Right lobe of liver (tissue), 6 donors: Measurements from ENCODE around the gene TUBG1. TPM values are rescaled to one million over a fixed set of nuclear protein-coding genes. Genes with fewer than 3 reads are reported as not detected.
A peak's percentile ranks its signal among the peaks of the same experiment; 100 is the strongest.

Source experiments
- ATAC-seq, 4 donors: fragments of 200-7000 bp; cut with Tn5 transposase; one replicate each; pipeline ENCODE4 v1.9.1; 2020; ENCODE audit warnings: mild to moderate bottlenecking in 4 of 4, moderate library complexity in 4 of 4
- DNase-seq, 3 donors: peaks; one replicate each; pipeline ENCODE4 v3.0.0-alpha.2; 2020
- H3K27ac ChIP-seq, 3 donors: fragments of 200-600 bp; one replicate each; pipeline ENCODE4 v1.8.0; 2022
- H3K27me3 ChIP-seq, 2 donors: fragments of 200-600 bp; one replicate each; pipeline ENCODE4 v1.8.0; 2022
- H3K36me3 ChIP-seq, 4 donors: fragments of 200-600 bp; sonication (generic) in 1 of 4; one replicate each; pipeline versions ENCODE4 v1.5.1 to v1.8.0; 2017 to 2022; ENCODE audit warnings: control low read depth in 1 of 4
- H3K4me1 ChIP-seq, 4 donors: fragments of 200-600 bp; sonication (generic) in 1 of 4; one replicate each; pipeline versions ENCODE4 v1.5.1 to v1.8.0; 2017 to 2022; ENCODE audit warnings: control low read depth in 1 of 4
- H3K4me3 ChIP-seq, 3 donors: fragments of 200-600 bp; one replicate each; pipeline ENCODE4 v1.8.0; 2022
- H3K9me3 ChIP-seq, 4 donors: fragments of 200-600 bp; sonication (generic) in 1 of 4; one replicate each; pipeline versions ENCODE4 v1.5.1 to v1.8.0; 2017 to 2022; ENCODE audit warnings: control low read depth in 1 of 4
- POLR2A ChIP-seq: fragments of 450-650 bp; IDR thresholded peaks from one replicate; pipeline ENCODE4 v1.6.1; 2017; ENCODE audit warnings: antibody characterized with exemption, mild to moderate bottlenecking
- WGBS: methylation state at CpG from one replicate; pipeline ENCODE4 v1.1.6; 2018; ENCODE audit warnings: low coverage, low lambda C conversion rate; ENCODE audit not compliant: insufficient coverage; ENCODE audit errors: missing lambda C conversion rate; 5-methylcytosine and 5-hydroxymethylcytosine counted together
- intact Hi-C, 2 donors: fragments of 100-400 bp; cut with DNase I; formaldehyde crosslinking; loops; one replicate each; pipeline versions ENCODE4 v1.11.2 to v1.14.1; 2022
- total RNA-seq, 6 experiments: library from RNA; depleted of rRNA in 2 of 6; stranded (reverse); fragments of >200 nt in 2 of 6; fragmentation: NEBNext Ultra II Directional in 3 of 6; extraction: Animal tissue kit (Norgen Biotek cat#: 25700) in 3 of 6; gene quantifications; one replicate each; pipeline versions ENCODE4 v1.1.0 to v1.2.4, GENCODE V29; 2016 to 2023
- TF ChIP-seq, protein P1 (sequence below), 4 donors: fragments of 200-600 bp in 3 of 4; fragments of 450-650 bp in 1 of 4; IDR thresholded peaks; one replicate each; pipeline versions ENCODE4 v1.5.1 to v1.8.0; 2016 to 2022; ENCODE audit warnings: antibody characterized with exemption in 4 of 4, mild to moderate bottlenecking in 2 of 4
- donor health status: DM: no; HTN: yes; CAD: no.
- donor health status: DM: no; HTN: no; CAD: no.
- donor health status: DM: no; HTN: no; CAD: no.
- donor health status: DM: no; HTN: yes; CAD: no.
- donor health status: DM: no; HTN: yes; CAD: no.

TUBG1 gene
- total RNA-seq, 6 experiments from 2014 or later: 17.9 to 44.5 (median 22.0) TPM

DNA sequence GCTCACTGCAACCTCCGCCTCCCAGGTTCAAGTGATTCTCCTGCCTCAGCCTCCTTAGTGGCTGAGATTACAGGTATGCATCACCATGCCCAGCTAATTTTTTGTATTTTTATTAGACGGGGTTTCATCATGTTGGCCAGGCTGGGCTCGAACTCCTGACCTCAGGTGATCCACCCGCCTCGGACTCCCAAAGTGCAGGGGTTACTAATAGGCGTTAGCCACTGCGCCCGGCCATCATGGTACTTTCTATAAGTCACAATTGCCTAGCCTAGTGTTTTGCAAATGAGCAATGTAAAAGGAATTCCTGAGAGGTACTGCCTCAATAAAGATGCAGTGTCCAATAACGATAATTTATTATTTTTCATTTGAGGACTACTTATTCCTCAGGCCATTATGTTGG lies 18.1 kb upstream of the TUBG1 start:
- Histone ChIP-seq H3K4me3 (no peak overlapping the region), H3K27ac (no peak overlapping the region), H3K27me3 (no peaks in the 10 kb centered on the region), H3K9me3 (no peaks in the 10 kb centered on the region), H3K36me3 (peaks cover 0 to 46% (median 22%) of the 10 kb centered on the region in 4 donors), H3K4me1 (no peaks in the 10 kb centered on the region)
- ATAC-seq: no peak
- TF ChIP-seq, protein P1, sequence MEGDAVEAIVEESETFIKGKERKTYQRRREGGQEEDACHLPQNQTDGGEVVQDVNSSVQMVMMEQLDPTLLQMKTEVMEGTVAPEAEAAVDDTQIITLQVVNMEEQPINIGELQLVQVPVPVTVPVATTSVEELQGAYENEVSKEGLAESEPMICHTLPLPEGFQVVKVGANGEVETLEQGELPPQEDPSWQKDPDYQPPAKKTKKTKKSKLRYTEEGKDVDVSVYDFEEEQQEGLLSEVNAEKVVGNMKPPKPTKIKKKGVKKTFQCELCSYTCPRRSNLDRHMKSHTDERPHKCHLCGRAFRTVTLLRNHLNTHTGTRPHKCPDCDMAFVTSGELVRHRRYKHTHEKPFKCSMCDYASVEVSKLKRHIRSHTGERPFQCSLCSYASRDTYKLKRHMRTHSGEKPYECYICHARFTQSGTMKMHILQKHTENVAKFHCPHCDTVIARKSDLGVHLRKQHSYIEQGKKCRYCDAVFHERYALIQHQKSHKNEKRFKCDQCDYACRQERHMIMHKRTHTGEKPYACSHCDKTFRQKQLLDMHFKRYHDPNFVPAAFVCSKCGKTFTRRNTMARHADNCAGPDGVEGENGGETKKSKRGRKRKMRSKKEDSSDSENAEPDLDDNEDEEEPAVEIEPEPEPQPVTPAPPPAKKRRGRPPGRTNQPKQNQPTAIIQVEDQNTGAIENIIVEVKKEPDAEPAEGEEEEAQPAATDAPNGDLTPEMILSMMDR (IDR thresholded peaks at IDR 0.05): no peak
- no peak for TF ChIP-seq POLR2A
- no peak for DNase-seq
- WGBS: 87% methylated on average over 8 of the region's 9 CpGs
- intact Hi-C loops: no loop called here

GRCh38 chr17:42596386-42596785 lies 13.1 kb upstream of the TUBG1 start:
- Histone ChIP-seq H3K27me3 (no peaks in the 10 kb centered on the region), H3K27ac (no peak overlapping the region), H3K9me3 (no peaks in the 10 kb centered on the region), H3K4me3 (no peak overlapping the region), H3K4me1 (no peaks in the 10 kb centered on the region), H3K36me3 (peaks cover 0 to 11% (median 4%) of the 10 kb centered on the region in 4 donors)
- DNase-seq (no peak), ATAC-seq (no peak)
- intact Hi-C loops: no loop called here
- WGBS: 79% methylated on average over 3 of the region's 3 CpGs
- TF ChIP-seq POLR2A: no peak
- TF ChIP-seq, protein P1 (IDR thresholded peaks at IDR 0.05): no peak

DNA sequence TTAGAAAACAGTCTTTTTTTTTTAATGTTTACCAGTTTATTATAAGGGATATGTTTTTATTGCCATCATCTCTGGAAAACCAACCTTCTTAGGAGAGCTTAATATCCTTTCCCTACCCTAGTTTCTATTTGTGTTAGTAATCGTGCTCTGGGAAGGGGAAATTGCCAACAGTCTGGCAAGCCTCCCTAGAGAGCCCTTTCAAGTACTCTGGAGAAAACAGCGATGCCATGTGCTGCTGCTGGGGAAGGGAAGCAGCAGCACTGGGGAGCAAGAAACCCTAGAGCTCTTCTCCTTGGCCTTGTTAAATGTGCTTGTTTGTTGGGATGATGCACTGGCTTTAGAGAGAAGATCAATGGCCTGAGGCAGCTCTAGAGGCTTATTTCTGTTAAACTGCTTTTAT lies 10.6 kb upstream of the TUBG1 start:
- WGBS: 33% methylated on average over 2 of the region's 2 CpGs
- H3K9me3 ChIP-seq: no peaks in the 10 kb centered on the region
- H3K27ac ChIP-seq: no peak overlapping the region
- TF ChIP-seq, protein P1 (IDR thresholded peaks at IDR 0.05): no peak
- no peak for TF ChIP-seq POLR2A
- no peaks in the 10 kb centered on the region for H3K4me1 ChIP-seq
- H3K4me3 ChIP-seq: no peak overlapping the region
- ATAC-seq: no peak
- no peaks in the 10 kb centered on the region for H3K36me3 ChIP-seq
- intact Hi-C loops: no loop called here
- no peaks in the 10 kb centered on the region for H3K27me3 ChIP-seq
- no peak for DNase-seq

DNA sequence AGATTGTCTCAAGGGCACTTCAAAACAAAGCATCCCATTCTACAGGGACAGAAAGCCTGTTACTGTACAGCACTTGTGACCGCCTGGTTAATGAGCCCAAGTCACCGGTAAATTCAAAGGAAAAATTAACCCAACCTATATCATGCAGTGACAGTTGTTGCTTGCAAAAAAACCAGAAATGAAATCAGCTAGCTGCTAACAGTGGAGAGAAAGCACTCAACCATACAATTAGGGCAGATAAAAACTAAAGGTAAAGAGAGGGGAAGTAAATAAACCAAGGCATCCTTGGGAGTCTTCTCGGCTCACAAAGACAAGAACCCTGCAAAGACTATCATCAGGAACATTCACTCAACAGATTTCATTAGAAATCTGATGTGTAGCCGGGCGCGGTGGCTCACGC lies 6.2 kb upstream of the TUBG1 start:
- Histone ChIP-seq H3K27ac (no peak overlapping the region), H3K36me3 (no peaks in the 10 kb centered on the region), H3K27me3 (no peaks in the 10 kb centered on the region), H3K9me3 (no peaks in the 10 kb centered on the region), H3K4me1 (peaks cover 0 to 22% (median 6%) of the 10 kb centered on the region in 4 donors), H3K4me3 (no peak overlapping the region)
- DNase-seq (no peak), ATAC-seq (no peak)
- TF ChIP-seq POLR2A: no peak
- TF ChIP-seq, protein P1 (IDR thresholded peaks at IDR 0.05): no peak
- intact Hi-C loops: no loop called here
- 90% methylated on average over 7 of the region's 7 CpGs for WGBS

DNA sequence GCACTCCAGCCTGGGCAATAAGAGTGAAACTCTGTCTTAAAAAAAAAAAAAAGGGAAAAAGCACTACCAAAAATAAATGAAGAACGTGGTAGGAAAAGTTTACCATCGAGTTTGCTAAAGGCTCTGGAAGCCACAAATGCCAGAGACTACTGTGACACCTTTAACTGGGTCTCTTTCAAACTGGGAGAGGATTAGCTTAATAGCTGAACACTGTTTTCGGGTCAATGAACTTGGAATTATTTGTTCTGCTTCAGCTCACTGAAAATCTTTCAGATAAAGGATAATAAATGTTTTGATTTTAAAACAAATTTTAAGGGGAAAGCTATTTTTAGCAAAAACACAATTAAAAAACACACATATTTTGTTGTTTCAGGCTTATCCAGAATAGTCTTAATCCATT lies 1.7 kb upstream of the TUBG1 start:
- peak overlapping the region in 1 of 3 donors; percentile 80 for H3K27ac ChIP-seq
- 9% methylated on average over 3 of the region's 3 CpGs for WGBS
- H3K4me1 ChIP-seq: peaks cover 0 to 26% (median 6%) of the 10 kb centered on the region in 4 donors

More for the DNA sequence above, 1.7 kb upstream of the TUBG1 start:
- ATAC-seq (no peak), DNase-seq (no peak)
- peaks cover 0 to 9% (median 0%) of the 10 kb centered on the region in 4 donors for H3K36me3 ChIP-seq
- intact Hi-C loops: no loop called here
- H3K4me3 ChIP-seq: peak overlapping the region; percentile 78 to 80 (median 80)
- no peaks in the 10 kb centered on the region for H3K9me3 ChIP-seq
- H3K27me3 ChIP-seq: no peaks in the 10 kb centered on the region
- TF ChIP-seq, protein P1 (IDR thresholded peaks at IDR 0.05): no peak
- no peak for TF ChIP-seq POLR2A
